CD4-positive, alpha-beta T cell treated with Interleukin-1 beta for 1 hour (primary cell): ENCODE results near the gene CALCA.

Experiments
- DNase-seq, 2 donors: peaks; one replicate each; pipeline ENCODE4 v3.0.0-alpha.2; 2020 to 2022

Gene CALCA

DNA sequence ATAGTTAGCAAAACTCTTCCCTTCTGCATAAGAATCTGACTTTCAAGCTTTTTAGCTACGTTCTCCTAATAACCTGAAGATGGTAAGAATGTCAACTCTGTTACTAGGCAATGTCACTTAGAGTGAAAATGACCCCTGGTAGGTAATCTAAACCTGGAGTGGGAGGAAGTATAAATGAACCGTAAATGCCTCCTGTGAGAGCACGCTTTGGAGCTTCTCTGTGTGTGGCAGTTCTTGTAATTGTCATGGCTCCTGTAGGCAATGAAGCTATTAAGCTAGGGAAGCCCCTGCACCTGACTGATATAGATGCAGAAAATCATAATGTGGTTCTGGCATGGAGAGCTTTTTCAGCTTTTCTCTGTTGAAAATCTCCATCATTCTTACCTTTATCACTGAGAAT lies 29.4 kb downstream of the CALCA start:
- DNase-seq: no peak

DNA sequence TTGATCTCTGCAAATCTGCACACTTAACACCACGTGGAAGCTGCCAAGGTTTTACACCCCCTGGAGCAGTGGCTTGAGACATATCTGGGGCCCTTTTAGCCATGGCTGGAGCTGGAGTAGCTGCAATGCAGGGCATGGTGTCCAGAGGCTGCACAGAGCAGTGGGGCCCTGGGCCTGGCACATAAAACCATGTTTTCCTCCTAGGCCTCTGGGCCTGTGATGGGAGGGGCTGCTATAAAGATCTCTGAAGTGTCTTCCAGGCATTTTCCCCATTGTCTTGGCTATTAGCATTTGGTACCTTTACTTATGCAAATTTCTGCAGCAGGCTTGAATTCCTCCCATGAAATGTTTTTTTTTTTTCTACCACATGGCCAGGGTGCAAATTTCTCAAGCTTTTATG lies 33.2 kb downstream of the CALCA start:
- DNase-seq: no peak

DNA sequence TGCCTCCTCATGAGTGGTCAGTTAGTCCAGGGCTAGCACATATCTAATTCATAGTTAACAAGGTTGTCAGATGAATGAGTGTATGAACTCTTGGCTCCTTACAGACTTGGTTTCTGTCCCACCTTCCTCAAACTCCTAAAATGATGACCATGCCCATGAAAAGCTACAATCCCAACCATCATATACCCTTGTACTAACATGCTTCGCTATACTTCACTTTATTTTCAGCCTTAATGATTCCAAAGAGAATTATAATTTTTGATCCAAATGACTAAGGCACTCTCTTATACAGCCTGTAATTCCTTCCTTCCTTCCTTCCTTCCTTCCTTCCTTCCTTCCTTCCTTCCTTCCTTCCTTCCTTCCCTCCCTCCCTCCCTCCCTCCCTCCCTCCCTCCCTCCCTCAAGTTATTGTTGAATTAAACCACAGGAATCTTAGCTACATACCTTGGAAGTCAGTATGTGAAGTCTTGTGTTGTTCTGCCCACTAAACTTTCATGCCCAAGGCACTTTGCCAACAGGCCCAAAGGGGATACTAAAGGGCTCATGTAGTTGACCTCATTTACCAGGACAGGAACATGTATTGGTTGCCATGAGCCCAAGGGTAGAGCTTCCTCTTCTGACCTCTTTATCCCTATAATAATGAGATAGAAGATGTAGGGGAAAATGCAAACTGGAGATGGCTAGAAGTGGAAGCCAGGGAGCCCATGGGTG lies 37.4 kb downstream of the CALCA start:
- no peak for DNase-seq

- DNase-seq: no peak
Observed at GRCh38 chr11:14932447-14932846, 39.7 kb downstream of the CALCA start.

GRCh38 chr11:14930369-14930768 lies 41.8 kb downstream of the CALCA start:
- DNase-seq: no peak

DNA sequence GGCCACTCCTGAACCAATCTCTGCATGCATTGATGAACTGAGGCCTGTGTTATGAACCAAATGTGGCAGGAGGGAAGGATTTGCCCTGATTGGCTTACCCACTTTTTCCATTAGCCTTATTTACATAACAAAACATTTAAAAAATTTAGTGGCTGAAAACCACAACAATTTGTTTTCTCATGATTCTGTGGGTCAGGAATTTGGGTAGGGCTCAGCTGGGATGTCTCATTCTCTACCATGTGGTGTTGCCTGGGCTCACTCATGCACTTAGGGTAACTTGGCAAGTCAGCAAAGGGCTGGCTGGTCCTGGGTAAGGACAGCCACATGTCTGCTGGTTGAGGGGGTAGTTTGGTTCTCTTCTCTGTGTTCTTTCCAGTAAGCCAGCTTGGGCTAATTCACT lies 45.0 kb downstream of the CALCA start:
- no peak for DNase-seq

DNA sequence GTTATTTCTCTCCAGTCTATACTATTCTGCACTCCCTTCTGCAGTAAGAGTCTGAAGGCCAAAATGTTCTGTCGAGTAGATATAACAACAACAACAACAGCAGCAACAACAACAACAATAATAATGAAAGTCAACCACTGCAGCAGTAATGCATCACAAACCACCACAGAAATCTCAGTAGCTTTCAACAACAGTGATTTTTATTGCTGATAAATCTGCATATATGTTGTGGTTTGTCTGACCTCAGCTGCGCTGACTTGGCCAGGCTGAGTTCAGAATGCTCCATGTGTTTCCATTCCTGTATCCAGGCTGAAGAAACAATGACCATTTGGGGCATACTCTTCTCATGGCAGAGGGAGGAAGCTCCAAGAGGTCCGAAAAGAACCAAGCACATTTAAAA lies 47.8 kb downstream of the CALCA start:
- DNase-seq: no peak
